HEK293T (cell line): ENCODE measurements around the gene TBRG4.

Source experiments
- ARNT ChIP-seq: fragments of 450-650 bp; IDR thresholded peaks from 2 replicates; pipeline ENCODE4 v1.6.1; 2017; ENCODE audit warnings: mild to moderate bottlenecking
- BHLHE40 ChIP-seq: fragments of 450-650 bp; IDR thresholded peaks from 2 replicates; pipeline ENCODE4 v1.6.1; 2016; ENCODE audit warnings: mild to moderate bottlenecking, moderate library complexity, borderline replicate concordance
- CTBP1 ChIP-seq: fragments of 450-650 bp; IDR thresholded peaks from 2 replicates; pipeline ENCODE4 v1.6.1; 2016; ENCODE audit warnings: borderline replicate concordance
- ELF4 ChIP-seq: fragments of 450-650 bp; IDR thresholded peaks from 2 replicates; pipeline ENCODE4 v1.6.1; 2017; ENCODE audit warnings: antibody characterized with exemption
- FOXK2 ChIP-seq: fragments of 450-650 bp; IDR thresholded peaks from 2 replicates; pipeline ENCODE4 v1.6.1; 2016; ENCODE audit warnings: mild to moderate bottlenecking
- FOXM1 ChIP-seq: fragments of 450-650 bp; IDR thresholded peaks from 2 replicates; pipeline ENCODE4 v1.6.1; 2017; ENCODE audit warnings: mild to moderate bottlenecking, borderline replicate concordance
- HDGF ChIP-seq: fragments of 450-650 bp; IDR thresholded peaks from 2 replicates; pipeline ENCODE4 v1.6.1; 2017; ENCODE audit warnings: antibody characterized with exemption, borderline replicate concordance
- LEF1 ChIP-seq: fragments of 450-650 bp; IDR thresholded peaks from 2 replicates; pipeline ENCODE4 v1.6.1; 2017; ENCODE audit warnings: mild to moderate bottlenecking, borderline replicate concordance
- SP1 ChIP-seq: fragments of 450-650 bp; IDR thresholded peaks from 2 replicates; pipeline ENCODE4 v1.6.1; 2017
- SUZ12 ChIP-seq: fragments of 450-650 bp; IDR thresholded peaks from 2 replicates; pipeline ENCODE4 v1.6.1; 2016; ENCODE audit warnings: mild to moderate bottlenecking
- ZNF384 ChIP-seq: fragments of 450-650 bp; IDR thresholded peaks from 2 replicates; pipeline ENCODE4 v1.6.1; 2016

GRCh38 chr7:45133352-45133751 lies 21.9 kb upstream of the TBRG4 start:
- TF ChIP-seq ARNT (no peak), ELF4 (no peak), SUZ12 (no peak), CTBP1 (no peak), HDGF (no peak), SP1 (no peak), BHLHE40 (no peak), FOXK2 (no peak), LEF1 (no peak), FOXM1 (no peak), ZNF384 (no peak)
